Activated CD4-positive, alpha-beta T cell treated with anti-CD3 and anti-CD28 coated beads for 1 hour (primary cell): ENCODE data around the gene HSF2BP.

Experiments
- DNase-seq: peaks from one replicate; pipeline ENCODE4 v3.0.0-alpha.2; 2020

The HSF2BP gene

DNA sequence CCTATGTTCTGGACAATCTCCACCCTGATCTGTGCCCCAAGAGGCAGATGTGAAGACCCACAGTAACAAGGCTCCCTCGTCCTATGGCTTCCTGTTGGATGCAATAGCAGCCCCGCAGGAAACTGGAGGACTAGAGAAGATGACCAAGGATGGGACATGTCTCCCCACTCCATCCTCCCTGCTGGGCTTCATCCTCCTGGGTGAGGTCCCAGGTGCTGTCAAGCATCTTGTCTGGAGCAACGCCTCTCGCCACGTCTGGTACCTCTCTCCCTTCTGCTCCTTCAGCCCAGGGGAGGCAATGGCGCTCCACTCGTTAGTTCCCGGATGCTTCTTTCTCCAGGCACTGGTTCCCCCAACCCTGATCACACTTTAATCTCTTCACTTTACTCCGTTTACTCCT is 11.1 kb downstream of the HSF2BP start:
- no peak for DNase-seq

- DNase-seq, result peak; percentile 78
These were observed 12.6 kb downstream of the HSF2BP start for GRCh38 chr21:43646550-43647260.

DNA sequence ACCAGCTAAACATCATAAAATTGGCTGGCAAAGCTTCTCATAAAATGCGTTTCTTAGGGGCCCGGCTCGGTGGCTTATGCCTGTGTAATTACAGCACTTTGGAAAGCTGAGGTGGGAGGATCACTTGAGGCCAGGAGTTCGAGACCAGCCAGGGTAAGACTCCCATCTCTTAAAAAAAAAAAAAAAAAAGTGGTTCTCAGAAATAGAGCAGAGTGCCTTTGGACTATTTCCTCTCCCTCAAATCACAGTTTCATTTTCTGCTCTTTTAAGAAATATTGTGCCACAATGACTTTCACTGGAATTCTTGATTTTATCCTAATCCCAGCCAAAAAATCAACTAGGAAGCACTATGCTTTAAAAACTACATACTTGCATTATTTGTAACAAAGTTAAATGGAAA is 13.3 kb downstream of the HSF2BP start:
- no peak for DNase-seq

- DNase-seq, result no peak
These were observed 14.0 kb downstream of the HSF2BP start for GRCh38 chr21:43645136-43645891.

- DNase-seq, result no peak
These were observed 14.7 kb downstream of the HSF2BP start for GRCh38 chr21:43644609-43645008.

- no peak for DNase-seq
These were observed 15.2 kb downstream of the HSF2BP start for GRCh38 chr21:43644071-43644470.

DNA sequence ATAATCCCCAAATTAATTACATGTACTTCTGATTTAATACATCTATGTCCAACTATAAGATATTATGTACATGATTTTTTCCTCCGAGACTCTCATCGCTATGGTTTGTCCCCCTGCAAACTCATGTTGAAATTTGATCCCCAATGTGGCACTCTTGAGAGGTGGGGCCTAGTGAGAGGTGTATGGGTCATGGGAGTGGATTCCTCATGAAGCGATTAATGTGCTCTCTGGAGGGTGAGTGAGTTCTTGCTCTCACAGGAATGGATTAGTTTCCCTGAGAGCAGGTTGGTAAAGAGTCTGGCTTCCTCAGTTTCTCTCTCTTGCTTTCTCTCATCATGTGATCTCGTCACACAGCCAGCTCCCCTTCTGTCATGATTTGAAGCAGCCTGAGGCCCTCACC is 16.1 kb downstream of the HSF2BP start:
- DNase-seq, result no peak

GRCh38 chr21:43640400-43640799 is 18.9 kb downstream of the HSF2BP start:
- DNase-seq, result no peak

DNA sequence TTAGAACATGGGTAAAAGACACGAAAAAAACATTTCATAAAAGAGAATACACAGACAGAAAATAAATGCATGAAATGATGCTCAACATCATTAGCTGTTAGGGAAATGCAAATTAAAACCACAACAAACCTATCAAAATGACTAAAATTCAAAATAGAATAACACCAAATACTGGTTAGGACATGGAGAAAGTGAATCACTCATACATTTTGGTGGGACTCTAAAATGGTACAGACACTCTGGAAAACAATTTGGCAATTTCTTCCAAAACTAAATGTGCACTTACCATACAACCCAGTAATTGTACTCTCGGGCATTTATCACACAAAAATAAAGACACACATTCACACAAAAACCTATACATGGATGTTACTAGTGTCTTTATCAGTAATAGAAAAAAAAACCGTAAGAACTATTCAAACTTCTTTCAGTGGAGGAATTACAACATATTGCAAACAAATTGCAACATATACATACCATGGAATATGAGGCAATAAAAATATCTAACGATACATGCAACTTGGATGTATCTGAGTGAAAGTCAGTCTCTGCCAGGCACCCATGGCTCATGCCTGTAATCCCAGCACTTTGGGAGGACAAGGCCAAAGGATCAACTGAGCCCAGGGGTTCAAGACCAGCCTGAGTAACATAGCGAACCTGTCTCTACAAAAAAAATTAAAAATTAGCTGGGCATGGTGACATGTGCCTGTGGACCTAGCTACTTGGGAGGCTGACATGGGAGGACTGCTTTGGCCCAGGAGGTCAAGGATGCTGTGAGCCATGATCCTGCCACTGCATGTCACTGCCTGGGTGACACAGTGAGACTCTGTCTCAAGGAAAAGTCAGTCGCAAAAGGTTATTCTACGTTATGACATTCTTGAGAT is 19.6 kb downstream of the HSF2BP start:
- DNase-seq, result no peak

GRCh38 chr21:43637530-43638158 is 21.6 kb downstream of the HSF2BP start:
- DNase-seq, result no peak

- DNase-seq, result no peak
These were observed 23.9 kb downstream of the HSF2BP start for GRCh38 chr21:43635436-43635835.

DNA sequence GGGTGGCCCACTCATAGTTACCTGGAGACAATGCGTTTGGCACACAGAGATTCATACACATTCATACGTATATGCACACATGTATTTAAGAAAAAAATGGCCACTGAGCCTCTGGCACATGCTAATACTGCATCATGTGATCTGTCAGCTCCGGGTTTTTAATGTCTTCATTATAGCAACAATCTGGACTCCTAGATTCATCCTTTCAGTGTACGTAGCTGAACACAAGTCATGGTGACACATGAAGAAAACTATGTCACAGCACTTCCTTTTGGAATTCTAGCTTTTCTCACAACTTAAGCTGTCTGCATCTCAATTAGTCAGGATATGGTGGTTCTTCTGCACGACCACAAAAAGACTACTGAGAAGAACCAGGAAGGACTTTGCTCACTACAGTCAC is 24.7 kb downstream of the HSF2BP start:
- no peak for DNase-seq

- no peak for DNase-seq
These were observed 26.8 kb downstream of the HSF2BP start for GRCh38 chr21:43632373-43632905.

- no peak for DNase-seq
These were observed 27.7 kb downstream of the HSF2BP start for GRCh38 chr21:43631411-43632107.

DNA sequence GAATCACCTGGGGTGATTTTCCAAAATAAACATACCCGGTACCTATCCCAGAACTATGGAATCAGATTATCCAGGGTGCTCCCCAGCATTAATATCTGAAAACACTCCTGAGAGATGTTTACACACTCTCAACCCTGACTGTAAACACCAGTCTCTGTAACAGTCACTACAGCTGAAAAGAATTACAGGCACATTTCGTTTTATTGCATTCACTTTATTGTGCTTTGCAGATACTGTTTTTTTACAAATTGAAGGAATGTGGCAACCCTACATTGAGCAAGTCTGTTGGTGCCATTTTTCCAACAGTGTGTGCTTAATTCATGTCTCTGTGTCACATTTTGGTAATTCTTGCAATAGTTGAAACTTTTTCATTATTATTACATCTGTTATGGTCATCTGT is 31.8 kb downstream of the HSF2BP start:
- DNase-seq, result no peak

- DNase-seq, result no peak
These were observed 32.9 kb downstream of the HSF2BP start for GRCh38 chr21:43626390-43626789.

GRCh38 chr21:43624339-43624738 is 34.9 kb downstream of the HSF2BP start:
- no peak for DNase-seq

DNA sequence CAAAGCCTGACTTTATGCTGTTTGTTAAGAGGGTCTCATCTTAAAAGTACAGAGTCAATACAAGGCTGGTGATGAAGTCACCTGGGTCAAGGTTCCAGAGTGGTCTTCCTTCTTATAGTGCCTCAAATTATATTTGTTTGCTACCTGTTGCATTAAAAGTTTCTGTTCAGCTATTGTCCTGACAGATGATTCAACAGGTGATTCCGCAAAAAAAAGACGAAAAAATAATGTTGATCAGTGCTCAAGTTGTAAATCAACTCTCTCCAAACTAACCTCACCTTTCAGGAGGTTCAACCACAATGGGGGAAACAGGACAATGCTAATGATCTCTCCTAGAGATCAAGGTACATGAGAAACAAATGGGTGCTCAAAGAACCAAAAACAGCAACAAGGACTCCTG is 35.7 kb downstream of the HSF2BP start:
- DNase-seq, result no peak

- no peak for DNase-seq
These were observed 36.5 kb downstream of the HSF2BP start for GRCh38 chr21:43622796-43623195.

GRCh38 chr21:43619856-43620255 is 39.4 kb downstream of the HSF2BP start:
- DNase-seq, result no peak

GRCh38 chr21:43619344-43619743 is 39.9 kb downstream of the HSF2BP start:
- no peak for DNase-seq

GRCh38 chr21:43618940-43619339 is 40.3 kb downstream of the HSF2BP start:
- no peak for DNase-seq
